ENCODE results near the gene TMEM94. TPM values are rescaled to one million over a fixed set of nuclear protein-coding genes. Genes with fewer than 3 reads are reported as not detected.

Gene TMEM94
- total RNA-seq, 3 donors from 2014 or later, result 45.1 to 62.5 (median 51.1) TPM

DNA sequence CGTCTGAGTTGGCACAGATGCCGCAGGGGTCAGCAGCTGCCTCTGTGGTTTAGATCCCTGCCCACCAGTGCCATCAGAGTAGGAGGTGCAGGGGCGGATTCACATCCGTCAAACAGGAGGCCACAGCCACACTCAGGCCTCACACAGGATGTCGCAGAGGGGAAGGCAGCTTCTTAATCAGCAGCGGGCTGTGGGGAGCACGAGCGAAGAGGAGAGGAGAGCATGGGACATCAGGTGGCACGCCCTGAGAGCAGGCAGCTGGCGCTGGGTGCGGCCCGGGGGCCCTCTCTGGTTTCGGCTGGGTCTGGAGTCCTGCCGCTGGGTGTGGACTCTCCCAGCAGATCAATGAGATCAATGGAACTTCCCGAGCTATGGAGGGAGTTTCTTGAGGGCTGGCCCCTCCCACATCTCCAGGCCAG, 78.7 kb downstream of the TMEM94 start:
- TF ChIP-seq, protein P1, sequence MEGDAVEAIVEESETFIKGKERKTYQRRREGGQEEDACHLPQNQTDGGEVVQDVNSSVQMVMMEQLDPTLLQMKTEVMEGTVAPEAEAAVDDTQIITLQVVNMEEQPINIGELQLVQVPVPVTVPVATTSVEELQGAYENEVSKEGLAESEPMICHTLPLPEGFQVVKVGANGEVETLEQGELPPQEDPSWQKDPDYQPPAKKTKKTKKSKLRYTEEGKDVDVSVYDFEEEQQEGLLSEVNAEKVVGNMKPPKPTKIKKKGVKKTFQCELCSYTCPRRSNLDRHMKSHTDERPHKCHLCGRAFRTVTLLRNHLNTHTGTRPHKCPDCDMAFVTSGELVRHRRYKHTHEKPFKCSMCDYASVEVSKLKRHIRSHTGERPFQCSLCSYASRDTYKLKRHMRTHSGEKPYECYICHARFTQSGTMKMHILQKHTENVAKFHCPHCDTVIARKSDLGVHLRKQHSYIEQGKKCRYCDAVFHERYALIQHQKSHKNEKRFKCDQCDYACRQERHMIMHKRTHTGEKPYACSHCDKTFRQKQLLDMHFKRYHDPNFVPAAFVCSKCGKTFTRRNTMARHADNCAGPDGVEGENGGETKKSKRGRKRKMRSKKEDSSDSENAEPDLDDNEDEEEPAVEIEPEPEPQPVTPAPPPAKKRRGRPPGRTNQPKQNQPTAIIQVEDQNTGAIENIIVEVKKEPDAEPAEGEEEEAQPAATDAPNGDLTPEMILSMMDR (IDR thresholded peaks at IDR 0.05), result no peak
- TF ChIP-seq POLR2AphosphoS5 (IDR thresholded peaks at IDR 0.05) (no peak), POLR2A (IDR thresholded peaks at IDR 0.05) (no peak)
- no peak overlapping the region for H3K27ac ChIP-seq
- intact Hi-C loops (cut with DNase I; ENCODE audit: low total_unique reads), result no loop called here

DNA sequence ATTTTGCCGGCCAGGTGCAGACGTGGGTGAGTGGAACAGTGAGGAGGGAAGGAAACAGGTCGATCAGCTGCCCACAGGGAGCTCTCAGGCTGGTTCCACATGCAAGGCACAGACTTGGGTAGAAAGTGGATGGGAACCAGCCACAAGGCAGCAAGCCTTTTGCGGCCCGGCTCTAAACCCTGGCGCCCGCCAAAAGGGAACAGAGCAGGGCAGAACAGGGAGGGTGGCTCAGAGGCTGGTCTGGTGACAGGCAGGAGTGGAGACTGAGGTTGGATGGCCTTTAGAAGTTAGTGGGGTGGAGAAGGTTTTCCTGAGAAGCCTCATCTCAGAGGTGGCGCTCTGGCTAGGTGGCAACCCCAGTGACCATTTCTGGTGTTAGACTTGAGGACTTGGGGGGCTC, 79.4 kb downstream of the TMEM94 start:
- TF ChIP-seq POLR2AphosphoS5 (IDR thresholded peaks at IDR 0.05), result no peak
- no peak for TF ChIP-seq POLR2A (IDR thresholded peaks at IDR 0.05)
- TF ChIP-seq, protein P1 (IDR thresholded peaks at IDR 0.05), result no peak
- no peak for DNase-seq (ENCODE audit: low spot score in 2 of 2)
- Histone ChIP-seq H3K4me3 (no peak overlapping the region), H3K4me1 (no peaks in the 10 kb centered on the region), H3K27me3 (no peaks in the 10 kb centered on the region), H3K27ac (no peak overlapping the region), H3K36me3 (no peaks in the 10 kb centered on the region), H3K9me3 (no peaks in the 10 kb centered on the region)
- intact Hi-C loops (cut with DNase I; ENCODE audit: low total_unique reads), result no loop called here

More for the DNA sequence above, 78.7 kb downstream of the TMEM94 start:
- Histone ChIP-seq H3K27me3 (no peaks in the 10 kb centered on the region), H3K9me3 (no peaks in the 10 kb centered on the region), H3K36me3 (no peaks in the 10 kb centered on the region), H3K4me1 (no peaks in the 10 kb centered on the region), H3K4me3 (no peak overlapping the region)
- DNase-seq (ENCODE audit: low spot score in 2 of 2), result no peak

DNA sequence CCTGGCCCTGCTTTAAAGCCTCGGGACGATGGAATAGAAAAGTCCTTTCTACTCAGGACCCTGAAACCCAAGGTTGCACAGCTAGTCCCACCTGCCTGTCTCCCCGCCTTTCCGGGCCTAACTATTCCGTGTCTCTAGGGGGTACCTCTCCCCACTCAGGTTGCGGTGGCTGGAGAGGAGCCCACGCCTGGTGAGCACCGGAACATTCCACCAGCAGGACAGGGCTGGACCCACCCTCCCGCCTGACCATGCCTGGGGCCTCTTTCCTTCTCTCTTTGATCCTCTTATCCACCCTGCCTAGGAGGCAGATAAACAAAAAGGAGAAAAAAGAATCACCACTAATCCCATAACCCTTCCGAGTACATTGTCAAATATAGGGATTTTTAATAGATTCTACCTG, 79.9 kb downstream of the TMEM94 start:
- Histone ChIP-seq H3K9me3 (no peaks in the 10 kb centered on the region), H3K27me3 (no peaks in the 10 kb centered on the region), H3K4me1 (no peaks in the 10 kb centered on the region), H3K4me3 (no peak overlapping the region), H3K36me3 (no peaks in the 10 kb centered on the region), H3K27ac (no peak overlapping the region)
- intact Hi-C loops (cut with DNase I; ENCODE audit: low total_unique reads), result no loop called here
- no peak for DNase-seq (ENCODE audit: low spot score in 2 of 2)
- TF ChIP-seq POLR2A (IDR thresholded peaks at IDR 0.05), result no peak
- TF ChIP-seq, protein P1 (IDR thresholded peaks at IDR 0.05), result no peak
- TF ChIP-seq POLR2AphosphoS5 (IDR thresholded peaks at IDR 0.05), result no peak

DNA sequence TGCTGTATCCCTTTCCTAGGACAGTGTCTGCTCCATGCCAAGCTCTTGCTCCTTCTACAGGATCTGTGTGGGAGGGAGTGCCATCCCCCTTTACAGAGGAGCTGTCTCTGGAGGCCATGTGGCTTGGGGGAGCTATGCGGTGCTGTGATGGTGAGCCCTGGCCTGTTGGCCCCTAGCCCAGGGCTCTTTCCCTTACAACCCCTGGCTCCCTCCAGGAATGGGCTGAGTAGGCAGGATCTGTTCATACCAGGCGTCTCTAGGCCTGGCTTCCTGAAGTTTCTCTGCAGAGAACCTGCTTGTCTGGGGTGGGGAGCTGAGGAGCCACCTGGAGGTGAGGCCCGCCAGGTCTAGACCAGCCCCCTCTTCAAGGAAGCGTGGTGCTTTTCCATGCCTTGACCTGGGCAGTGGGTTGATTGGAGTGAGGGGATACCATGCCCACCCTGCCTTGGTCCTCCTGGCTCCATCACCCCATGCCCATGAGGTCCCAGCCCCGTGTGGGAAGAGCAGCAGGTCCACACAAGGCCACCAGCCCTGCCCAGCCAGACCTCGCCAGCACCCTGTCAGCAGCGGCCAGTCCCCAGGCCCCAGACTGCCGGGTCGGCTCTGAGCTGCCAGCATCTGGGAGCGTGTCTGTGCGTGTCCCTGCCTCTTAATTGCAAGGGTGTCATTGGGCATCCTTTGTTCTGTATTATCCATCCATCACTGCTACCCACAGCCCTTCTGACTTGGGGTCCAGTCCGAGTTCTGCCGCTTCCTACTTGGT, 83.7 kb downstream of the TMEM94 start:
- Histone ChIP-seq H3K36me3 (no peaks in the 10 kb centered on the region), H3K9me3 (no peaks in the 10 kb centered on the region), H3K27me3 (no peaks in the 10 kb centered on the region), H3K4me1 (no peaks in the 10 kb centered on the region), H3K27ac (peak overlapping the region in 1 of 2 donors; percentile 2), H3K4me3 (no peak overlapping the region)
- no peak for DNase-seq (ENCODE audit: low spot score in 2 of 2)
- no peak for TF ChIP-seq POLR2AphosphoS5 (IDR thresholded peaks at IDR 0.05)
- TF ChIP-seq POLR2A (IDR thresholded peaks at IDR 0.05), result no peak
- TF ChIP-seq, protein P1 (IDR thresholded peaks at IDR 0.05), result no peak
- intact Hi-C loops (cut with DNase I; ENCODE audit: low total_unique reads), result loop anchor here (5.0 kb wide), 1 partner anchor 1042 kb away; no protein-coding TSS in a partner anchor

DNA sequence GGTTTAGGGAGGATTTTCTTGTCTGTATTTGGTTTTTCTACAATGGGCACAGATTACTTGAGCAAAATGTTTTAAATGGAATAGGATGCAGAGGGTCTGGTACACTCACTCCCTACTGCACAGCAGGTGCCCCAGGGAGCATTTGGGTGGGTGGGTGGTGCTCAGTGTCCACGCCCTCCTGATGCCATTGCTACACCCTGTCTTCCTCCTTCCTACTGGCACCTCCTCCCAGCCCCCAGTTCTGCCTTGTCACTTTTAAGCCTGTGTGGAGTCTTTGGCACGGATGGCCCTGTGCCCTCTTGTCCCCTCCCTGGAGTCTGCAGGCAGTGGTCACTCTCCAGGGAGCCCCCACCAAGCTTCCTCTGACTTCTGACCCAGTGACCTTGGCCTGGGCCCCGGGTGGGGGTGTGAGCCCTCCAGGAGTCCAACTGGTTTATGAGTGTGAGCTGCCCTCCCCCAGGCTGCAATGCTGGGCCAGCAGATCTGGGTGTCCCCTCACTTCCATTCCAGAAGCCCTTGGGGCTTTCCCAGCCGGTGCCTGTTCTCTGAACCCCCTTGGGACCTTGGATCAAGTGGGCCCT, 84.6 kb downstream of the TMEM94 start:
- no peak overlapping the region for H3K27ac ChIP-seq
- H3K36me3 ChIP-seq, result no peaks in the 10 kb centered on the region
- TF ChIP-seq POLR2AphosphoS5 (IDR thresholded peaks at IDR 0.05), result no peak
- TF ChIP-seq, protein P1 (IDR thresholded peaks at IDR 0.05), result no peak
- no peak for TF ChIP-seq POLR2A (IDR thresholded peaks at IDR 0.05)
- no peaks in the 10 kb centered on the region for H3K27me3 ChIP-seq
- H3K4me3 ChIP-seq, result no peak overlapping the region
- no peaks in the 10 kb centered on the region for H3K4me1 ChIP-seq
- H3K9me3 ChIP-seq, result no peaks in the 10 kb centered on the region
- intact Hi-C loops (cut with DNase I; ENCODE audit: low total_unique reads), result loop anchor here (5.0 kb wide), 1 partner anchor 1041 kb away; no protein-coding TSS in a partner anchor
- DNase-seq (ENCODE audit: low spot score in 2 of 2), result no peak
